NCI-H748 (cell line): ENCODE data around the gene CDC6.

Experiments
- DNase-seq: peaks from one replicate; lab custom pipeline; 2025; ENCODE audit not compliant: unreplicated experiment; lab: John Stamatoyannopoulos, UW

The CDC6 gene

DNA sequence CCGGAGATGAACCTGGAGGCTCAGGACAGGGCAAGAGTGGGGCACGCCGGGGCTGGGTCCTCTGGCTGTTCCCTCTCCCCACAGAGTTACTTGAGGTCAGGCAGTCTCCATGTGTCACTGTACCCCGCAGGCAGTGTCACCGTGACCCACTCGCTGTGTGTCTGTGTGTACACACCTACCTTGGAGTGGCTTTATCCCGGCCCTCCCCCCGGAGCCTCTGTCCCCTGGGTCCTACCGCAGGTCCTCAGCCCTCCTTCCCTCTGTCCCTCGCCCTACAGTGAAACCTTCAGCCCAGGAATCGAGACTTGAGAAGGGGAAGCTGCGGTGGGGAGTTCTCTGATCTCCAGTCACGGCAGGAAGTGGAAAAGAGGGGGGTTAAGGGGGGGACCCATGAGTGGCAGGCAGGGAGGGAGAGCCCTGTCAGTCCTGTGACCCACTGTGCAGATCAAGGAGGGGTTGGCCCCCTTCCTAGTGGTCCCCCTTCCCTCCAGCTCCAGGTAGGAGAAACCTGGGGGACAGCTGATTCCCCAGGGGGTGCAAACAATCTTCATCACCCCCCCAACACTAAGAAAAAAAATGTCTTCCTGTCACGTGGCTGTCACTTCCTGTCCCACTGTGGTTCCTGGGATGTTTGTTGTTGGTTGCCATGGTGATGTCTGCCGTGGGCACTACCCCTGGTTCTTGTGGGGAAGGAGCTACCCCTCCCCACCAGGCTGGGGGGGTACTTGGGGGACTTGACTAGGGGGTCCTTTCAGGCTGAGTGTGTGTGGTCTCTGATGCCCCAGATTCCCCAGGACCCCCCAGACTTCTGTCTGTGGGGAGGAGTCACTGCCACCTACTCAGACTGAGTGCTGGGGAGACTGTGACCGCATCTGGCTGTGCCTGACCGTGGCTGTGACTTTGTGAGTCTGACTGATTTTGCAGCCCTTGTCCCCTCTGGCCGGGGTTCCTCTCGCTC, 35.0 kb downstream of the CDC6 start:
- peak; percentile 61 for DNase-seq

DNA sequence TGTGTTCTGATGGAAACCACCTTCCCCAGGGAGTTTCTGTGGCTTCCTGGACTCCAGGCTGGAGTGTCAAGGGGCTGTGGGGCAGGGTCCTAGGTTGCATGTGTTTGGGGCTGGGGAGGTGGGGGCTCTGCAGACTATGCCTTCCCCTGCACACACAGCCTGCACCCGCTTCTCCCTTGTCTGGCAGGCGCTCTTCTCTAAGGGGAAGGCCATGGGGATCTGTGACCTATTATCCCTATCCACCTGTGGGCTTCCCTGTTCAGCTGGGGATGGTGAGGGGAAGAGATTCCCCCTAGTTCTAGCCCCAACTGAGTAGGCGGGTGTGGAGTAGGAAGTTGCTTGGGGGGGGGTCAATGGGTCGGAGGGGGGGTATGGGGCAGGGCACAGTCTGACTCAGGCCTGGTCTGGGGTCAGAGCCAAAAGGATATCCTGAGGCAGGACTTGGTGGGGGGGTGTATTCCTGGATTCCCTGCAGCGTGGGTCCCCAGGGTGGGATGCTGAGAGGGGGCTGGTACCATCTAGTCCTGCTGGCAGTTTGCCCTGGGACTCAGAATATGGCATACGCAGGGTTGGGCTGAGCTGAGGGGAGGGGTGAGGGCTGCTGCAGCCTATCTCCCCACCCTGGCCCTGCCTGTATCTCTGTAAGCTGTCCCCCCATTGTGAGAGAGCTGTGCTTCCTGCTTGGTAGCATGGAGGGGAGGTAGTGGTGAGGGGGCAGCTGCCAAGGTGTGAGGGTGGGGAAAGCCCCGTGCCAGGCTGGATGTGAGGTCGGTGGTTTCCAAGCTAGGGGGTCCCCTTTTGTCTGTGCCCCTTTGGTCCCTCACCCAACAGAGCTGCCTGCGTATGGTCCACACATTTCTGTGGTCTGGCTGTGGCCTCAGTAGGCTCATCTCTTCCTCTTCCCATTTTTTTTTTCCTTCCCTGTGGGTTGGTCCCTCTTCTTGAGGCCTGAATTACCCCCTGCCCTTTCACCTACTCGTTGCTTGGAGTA, 36.0 kb downstream of the CDC6 start:
- no peak for DNase-seq

DNA sequence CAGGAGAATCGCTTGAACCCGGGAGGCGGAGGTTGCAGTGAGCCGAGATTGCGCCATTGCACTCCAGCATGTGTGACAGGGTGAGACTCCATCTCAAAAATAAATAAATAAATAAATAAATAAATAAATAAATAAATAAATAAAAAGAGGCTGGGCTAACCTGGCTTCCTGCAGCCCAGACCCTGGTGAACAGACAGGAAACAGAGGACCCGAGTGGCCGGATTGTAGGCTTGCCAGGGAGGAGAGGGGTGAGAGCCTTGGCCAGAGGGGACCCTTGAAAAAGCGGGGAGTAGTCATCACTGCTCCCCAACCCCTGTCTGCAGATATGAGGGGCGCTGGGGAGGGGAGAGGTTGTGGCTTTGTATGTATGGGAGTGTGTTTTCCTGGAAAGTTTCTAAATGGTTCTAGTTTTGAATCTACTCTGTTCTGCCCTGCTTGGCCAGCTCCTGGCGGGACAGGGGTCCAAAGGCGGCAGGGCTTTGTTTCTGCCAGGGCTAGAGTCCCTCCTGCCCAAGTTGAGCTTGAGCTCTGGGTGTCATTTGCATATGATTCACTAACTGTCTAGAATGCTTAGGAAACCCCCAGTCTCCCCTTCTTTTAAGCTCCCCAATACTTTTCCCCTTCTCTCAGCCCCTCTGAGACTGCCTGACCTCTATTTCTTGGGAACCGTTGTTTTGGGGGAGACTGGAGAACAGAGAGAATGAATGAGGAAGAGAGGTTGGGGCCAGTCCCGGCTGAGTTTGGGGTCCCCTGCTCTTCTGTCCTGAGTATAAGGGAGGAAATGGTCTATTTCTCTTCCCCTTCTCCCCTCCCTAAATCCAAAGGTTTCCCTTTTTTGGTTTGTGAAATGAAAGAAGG, 37.7 kb downstream of the CDC6 start:
- DNase-seq: no peak

DNA sequence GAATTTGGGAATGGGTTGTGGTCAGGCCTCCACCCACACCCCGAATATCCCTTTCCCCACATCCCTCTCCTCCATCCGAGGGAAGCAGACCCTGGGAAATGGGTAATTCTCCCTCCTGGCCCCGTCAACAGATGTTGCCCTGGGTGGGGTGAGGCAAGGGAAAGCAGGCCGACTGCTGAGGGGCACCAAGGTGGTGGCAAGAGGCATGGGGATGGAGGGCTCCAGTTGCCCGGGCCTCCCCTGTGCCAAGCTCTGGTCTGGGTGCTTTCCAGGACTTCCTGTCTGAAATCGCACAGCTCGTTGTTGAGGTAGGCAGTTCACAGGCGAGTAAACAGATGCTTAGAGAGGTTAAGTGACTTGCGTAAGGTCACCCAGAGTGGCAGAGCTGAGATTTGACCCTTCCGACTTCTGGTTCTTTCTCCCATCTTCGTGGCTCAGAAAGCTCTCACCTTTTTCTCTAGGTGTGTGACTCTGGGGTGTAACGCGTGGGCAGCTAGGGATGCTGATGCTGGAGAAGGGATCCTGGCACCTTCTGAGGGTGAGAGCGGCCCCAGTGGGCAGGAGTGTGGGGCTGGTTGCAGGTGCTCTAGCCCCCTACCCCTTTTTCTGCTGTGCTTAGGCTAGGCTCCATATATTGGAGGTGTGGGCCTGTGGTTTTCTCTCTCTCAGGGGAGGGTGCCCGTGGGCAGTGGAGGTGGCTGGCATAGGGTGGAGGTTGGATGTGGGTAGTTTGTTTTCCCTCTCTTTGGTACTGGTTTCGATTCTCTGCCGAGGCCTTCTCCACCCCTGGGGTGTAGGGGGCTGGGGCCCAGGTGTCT, 38.5 kb downstream of the CDC6 start:
- DNase-seq: no peak

DNA sequence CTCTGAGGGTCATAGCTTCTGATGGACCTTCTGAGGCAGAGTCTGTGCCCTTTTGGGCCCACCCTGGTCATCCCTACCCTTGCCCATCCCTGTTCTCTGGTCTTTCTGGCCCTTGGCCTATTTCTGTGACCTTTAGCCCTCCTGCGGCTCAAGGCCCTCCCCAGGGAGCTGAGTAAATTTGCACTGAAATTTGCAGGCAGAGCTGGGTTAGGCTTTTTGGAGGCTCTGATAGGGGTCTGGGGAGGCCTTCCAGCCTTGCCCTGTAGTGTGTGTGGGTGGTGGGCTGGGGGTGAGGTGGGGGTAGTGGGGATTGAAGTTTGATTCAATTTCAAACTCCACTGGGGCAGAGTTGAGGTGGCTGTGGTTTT, 39.1 kb downstream of the CDC6 start:
- DNase-seq: no peak

DNA sequence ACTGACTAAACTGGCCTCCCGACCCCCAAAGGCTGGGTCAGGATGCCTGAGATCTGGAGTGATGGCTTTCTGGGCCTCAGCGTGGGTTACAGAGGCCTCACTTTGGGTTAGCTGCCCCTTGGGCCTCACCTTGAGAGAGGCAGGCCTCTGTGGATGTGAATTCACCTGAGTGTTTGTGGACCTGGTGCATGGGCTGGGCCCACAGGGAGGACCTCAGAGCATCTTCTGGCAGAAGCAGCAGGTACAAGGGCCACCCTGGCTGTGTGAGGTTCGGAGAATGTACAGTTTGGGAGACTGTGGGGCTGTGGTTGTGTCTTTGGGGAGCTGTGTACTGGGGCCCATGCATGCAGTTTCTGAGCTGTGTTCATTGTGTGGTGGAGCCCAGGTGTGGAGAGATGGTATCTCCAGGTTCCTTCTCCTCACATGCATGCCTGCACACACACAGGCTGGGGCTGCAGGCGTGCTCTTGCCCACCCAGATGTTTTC, 39.6 kb downstream of the CDC6 start:
- DNase-seq: no peak

DNA sequence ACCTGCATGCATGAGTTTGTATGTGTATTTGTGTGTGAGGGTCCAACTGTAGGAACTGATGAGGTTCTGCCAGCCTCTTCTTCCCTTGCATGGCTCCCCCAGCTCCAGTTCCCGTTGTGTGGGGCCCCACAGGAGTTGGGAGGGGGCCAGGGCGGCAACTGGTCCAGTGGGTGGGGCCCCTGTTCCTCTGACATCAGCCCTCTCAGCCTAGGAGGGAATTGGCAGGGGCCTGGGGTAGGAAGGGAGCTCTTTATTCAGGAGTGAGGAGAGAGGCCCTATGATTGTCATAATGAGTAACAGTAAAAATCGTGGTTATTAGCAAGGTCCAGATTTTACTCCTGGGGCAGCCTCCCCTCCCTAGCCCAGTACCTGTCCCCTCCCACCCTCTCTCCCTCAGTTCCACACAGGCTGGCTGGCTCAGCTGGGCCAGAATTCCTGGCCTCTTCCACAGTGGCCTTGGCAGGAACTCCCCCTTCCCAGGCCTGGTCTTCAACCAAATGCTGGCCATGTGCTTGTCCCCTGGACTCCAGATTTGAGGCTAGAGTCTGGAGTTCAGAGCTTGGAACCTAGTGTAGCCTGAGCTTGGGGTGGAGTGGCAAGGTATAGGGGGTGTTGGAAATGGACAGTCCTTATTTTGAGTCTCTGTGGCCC, 40.2 kb downstream of the CDC6 start:
- no peak for DNase-seq

DNA sequence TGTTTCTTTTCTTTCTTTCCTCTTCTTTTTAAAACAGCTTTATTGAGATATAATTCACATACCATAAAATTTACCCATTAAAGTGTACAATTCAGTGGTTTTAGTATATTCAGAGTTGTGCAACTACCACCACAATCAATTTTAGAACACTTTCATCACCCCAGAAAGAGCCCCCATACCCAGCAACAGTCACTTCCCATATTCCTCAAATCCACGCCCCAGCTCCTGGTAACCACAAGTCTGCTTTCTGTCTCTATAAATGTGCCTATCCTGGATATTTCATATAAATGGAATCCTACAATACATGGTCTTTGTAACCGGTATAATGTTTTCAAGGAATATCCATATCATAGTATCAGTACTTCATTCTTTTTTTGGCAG, 40.7 kb downstream of the CDC6 start:
- no peak for DNase-seq

DNA sequence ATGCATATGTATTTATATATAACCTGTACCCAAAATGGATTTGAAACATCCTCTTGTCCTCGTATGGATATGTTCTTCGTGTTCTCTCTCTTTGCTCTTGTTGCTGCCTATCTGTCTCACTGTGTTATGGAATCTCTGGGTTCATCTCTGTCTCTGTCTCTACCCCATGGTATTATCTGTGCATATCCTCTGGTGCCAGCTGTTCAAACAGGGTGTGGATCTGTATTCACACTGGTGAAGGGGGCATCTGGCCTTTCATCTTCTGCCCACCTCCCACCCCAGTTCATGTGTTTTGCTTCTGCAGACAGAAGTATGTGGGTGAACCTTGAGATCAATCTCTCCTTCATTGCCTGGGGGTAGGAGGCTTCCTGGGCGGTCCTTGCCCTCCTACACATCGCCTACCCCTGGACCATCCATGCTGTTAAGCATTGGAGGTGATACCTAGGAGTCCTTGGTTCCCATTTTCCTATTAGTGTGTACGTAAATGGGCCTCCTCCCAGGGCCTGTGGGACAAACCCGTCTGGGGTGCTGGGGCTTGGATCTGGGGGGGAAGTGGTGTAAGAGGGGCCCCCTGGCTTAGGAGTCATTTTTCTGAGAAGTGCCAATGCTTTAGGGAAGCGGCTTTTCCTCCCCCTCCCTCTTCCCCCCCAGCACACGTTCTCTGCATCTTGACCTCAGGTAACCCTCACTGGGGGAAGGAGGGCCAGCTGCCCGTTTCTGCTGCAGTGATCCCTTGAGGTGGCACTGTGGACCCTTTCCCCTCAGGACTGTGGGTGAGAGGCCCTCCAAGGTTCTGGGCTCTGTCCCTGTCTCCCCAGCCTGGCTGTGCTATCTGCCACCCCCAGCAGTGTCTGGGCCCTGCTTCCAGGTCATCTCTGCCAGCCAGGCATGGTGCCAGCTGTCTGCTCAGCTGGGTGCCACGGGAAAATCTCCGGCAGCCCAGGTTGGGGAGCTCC, 42.4 kb downstream of the CDC6 start:
- no peak for DNase-seq

DNA sequence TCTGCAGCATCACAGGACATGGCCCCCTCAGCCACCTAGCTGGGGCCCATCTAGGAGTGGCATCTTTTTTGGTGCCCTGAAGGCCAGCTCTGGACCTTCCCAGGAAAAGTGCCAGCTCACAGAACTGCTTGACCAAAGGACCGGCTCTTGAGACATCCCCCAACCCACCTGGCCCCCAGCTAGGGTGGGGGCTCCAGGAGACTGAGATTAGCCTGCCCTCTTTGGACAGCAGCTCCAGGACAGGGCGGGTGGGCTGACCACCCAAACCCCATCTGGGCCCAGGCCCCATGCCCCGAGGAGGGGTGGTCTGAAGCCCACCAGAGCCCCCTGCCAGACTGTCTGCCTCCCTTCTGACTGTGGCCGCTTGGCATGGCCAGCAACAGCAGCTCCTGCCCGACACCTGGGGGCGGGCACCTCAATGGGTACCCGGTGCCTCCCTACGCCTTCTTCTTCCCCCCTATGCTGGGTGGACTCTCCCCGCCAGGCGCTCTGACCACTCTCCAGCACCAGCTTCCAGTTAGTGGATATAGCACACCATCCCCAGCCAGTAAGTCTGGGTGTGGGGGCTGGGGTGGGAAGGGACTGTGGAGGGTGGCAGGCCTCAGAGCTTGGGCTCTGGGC, 43.3 kb downstream of the CDC6 start:
- no peak for DNase-seq

DNA sequence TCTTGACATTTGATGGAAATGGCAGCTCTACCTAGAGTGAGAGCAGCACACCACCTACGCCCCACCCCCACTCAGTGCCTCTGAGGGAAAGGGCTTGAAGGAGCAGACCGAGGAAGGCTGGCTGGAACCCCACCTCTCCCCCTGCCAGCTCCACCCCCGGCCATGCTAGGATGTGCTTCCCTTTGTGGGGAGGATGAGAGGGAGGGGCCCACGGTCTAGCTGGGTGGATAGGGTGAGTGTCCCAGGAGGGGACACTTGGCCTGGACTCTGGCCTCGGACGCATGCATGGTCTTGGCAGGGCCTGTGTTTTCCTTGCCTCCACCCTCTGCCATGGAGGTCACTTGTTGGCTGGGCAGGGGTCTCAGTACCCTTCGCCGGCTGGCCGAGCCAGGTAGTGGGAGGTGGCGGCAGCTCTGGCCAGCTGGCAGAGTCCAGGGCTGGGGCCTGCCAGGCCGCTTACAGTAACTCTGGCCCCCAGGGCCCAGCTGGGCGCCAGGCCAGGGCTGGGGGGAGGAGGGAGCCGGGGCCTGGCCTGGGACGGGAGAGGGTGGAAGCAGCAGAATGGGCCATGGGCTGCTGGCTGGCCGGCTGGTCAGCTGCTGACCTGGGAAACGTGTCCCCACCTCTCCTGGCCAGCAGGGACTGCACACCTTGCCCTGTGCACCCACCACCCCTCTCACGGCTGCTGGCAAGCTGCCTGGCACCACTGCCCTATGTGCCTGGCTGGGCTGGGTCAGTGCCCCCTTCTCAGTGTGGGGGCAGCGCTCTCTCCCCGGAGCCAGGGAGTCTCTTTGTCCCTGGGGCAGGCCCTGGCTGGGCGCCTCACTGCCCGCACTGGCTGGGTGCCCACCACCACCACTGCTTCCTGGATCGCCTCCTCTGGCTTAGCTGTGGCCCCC, 44.3 kb downstream of the CDC6 start:
- no peak for DNase-seq

DNA sequence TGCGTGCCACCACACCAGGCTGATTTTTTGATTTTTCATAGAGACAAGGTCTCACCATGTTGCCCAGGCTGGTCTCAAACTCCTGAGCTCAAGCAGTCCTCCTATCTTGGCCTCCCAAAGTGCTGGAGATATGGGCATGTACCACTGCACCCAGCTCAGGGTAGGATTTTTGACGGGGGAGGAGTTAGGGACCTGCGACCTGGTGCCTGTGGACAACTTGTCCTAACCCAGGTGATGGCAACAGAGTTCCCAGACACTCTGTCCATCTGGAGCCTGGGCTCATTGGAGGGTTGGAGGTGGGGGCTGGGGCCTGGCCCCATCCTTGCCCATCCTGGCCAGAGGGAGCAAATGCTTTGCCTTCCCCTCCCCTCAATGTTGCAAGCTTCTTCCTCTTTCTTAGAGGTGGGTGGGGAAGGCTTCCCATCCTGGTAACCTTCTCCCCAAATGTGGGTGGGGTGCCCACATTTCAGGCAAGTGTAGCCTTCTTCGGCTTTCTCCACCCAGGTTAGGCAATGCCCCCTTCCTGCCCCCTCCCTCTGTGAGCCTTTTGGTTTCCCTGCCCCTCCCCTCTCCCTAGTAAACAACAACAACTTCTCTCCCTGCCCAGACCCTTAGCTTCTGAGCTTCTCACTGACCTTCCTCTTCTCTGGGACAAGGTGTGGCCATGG, 46.2 kb downstream of the CDC6 start:
- no peak for DNase-seq

DNA sequence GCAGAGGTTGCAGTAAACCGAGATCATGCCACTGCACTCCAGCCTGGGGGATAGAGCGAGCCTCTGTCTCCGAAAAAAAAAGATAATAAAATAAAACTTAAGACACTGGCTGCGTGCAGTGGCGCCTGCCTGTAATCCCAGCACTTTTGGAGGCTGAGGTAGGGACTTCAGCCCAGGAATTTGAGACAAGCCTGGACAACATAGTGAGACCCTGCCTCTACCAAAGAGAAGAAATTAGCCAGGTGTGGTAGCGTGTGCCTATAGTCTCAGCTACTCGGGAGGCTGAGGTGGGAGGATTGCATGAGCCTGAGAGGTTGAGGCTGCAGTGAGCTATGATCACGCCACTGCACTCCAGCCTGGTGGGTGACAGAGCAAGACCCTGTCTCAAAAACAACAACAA, 47.9 kb downstream of the CDC6 start:
- DNase-seq: no peak

DNA sequence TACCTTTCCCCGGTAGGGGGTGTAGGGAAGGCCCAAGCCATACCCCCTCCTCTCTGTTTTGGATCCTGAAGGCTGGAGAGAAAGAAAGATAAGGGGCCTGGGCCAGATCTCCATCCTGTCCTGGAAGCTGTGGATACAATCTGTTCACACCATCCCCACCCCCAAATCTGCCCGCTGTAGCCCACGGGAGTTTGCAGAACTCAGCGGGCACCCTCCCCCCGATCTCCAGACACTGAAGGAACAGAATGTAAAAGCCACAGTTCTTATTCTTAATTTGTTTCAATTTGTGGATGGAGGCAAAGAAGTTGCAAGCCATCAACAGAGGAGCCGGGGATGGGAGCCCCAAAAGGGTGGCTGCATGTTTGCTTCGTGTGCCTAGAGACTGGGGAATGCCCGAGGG, 49.7 kb downstream of the CDC6 start:
- no peak for DNase-seq

DNA sequence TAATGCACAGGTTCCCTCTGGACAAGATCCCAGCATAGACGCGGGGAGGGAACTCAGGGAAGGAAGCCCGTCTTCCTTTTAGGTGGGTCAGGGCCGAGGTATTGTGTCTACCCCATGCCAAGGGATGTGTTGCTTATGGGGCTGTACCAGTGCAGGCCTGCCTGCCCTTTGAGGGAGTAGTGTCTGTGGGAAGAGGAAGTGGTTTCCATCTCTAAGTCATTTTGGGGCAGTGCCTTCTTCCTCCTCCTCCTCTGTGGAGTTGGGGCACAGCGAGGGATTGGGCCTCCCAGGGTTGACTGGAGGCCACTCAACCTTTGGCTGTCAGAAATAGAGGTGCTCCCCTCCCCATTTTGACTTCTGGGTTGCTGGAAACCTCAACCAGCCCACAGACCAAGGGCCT, 50.4 kb downstream of the CDC6 start:
- DNase-seq: no peak

DNA sequence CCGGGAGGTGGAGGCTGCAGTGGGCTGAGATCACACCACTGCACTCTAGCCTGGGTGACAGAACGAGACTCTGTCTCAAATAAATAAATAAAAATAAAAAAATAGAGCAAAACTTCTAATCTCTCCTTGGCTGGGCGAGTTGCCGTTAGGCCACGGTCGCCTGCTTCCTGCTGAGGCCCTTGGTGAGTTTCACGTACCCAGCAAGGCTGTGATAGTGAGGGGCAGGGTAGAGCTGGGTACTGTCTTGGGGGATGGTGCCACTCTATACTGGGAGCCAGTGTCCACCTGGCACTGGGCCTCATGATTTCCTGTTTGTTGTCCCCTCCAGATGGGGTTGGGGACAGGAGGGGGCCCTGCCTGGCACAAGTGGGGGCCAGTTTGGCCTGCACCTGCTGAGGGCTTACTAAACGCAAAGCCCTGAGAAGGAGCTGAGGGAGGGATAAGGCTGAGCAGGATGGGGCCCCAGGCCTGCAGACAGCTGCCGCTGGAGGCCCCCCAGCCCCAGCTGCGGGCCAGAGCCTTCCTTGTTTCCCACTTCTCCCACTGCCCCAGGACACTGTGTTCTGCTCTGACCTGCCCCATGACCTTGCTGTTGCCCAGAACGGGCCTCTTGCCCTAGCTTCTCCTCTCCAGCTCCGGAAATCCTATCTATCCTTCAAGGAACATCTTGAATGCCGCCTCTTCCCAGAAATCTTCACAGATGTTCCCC, 51.4 kb downstream of the CDC6 start:
- DNase-seq: no peak
